ENCODE data around the gene ROBO2.

ROBO2 gene

GRCh38 chr3:77039606-77040171 lies at the start of gene ROBO2:
TSS of gene ROBO2 (plus strand) at chr3:77040099. CDS start at chr3:77040786, 687 bp downstream.
- DNase-seq: no peak

DNA sequence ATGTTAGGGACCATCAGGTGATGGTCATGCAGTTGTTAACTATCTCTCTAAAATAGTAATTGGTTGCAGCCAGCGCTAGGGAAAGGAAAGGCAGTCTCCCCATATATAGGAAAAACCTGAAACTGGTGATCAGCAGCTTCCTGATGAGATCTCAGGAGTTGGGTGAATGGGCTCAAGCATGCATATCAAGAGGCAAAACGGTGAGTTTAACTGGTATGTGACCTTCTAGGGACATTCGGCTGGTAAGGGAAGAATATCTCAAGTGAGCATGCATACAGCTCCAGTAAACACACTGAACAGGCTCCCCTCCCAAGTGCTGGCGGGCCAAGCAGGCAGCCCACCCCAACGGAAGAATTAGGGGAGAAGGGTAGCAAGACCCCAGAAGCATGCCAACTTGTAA lies 49.3 kb upstream of the ROBO2 start:
- no peak for DNase-seq

- DNase-seq: no peak
These were observed 48.7 kb upstream of the ROBO2 start for GRCh38 chr3:76991165-76991564.

DNA sequence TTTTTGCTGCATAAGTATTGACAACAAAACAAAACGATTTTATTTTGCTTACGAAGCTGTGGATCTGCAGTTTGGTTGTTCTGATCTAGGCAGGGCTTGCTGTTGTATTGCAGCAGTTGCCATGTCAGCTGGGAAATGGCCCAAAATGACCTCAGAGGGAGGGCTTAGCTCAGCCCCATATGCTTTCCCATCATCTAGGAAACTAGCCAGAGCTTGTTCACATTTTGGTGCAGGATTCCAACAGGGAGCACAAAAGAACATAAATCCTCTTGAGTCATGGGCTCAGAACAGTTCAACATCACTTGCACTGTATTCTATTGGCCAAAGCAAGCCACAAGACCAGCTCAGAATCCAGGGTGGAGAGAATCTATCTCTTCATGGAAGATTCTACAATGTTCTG lies 42.2 kb upstream of the ROBO2 start:
- no peak for DNase-seq

- DNase-seq: no peak
These were observed 41.3 kb upstream of the ROBO2 start for GRCh38 chr3:76998555-76998954.

GRCh38 chr3:77001062-77001701 lies 38.7 kb upstream of the ROBO2 start:
- no peak for DNase-seq

- DNase-seq: no peak
These were observed 25.7 kb upstream of the ROBO2 start for GRCh38 chr3:77014226-77014625.

GRCh38 chr3:77025471-77025870 lies 14.4 kb upstream of the ROBO2 start:
- no peak for DNase-seq

DNA sequence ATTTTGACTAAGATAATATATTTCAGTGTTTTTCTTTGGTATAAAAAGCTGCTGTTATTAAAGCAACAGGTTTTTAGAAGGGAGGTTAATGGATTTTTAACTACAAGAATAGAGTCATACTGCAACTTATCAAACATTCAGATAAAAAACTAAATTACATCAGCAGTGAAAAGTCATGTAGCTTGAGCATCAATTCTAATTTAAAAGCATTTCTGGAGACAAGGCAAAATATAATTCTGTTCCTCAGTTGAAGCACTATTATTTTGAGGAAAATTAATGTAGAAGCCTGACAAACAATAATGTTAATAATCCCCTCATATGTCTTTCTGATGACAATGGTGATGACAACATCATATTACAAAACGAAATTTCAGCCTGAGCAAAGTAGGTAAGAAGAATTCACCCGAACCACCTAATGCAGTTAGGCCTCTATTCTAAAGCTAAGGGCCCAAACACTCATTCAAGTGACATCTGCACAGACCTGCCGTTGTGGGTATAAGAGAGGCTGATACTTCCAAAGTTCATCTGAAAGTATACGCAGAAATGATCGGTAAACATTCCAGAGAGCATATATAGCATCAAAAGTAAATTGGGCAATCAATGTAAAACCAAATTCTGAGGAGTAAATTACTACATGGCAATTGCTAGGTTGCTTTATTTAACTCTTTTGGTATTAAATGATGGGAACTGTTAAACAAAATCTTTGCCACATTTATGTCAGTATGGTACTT lies 12.8 kb upstream of the ROBO2 start:
- no peak for DNase-seq

DNA sequence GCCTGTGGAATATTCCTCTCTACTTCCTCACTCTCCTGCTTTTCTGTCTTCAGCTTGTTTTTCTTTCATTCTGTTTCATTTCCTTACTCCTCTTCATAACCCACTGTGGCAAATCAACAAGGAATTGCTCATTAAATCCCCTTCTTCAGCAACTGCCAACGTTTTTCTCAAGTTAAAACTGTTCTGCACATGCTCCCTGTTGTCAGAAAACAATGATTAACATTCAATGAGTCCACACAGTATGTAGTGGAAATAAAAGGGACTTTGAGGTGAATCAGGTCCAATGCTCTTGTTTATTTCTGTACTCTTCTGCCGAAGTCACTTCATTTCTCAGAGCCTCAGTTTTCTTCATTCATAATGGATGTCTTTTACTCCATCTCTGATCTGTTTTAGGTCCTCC lies 11.9 kb upstream of the ROBO2 start:
- DNase-seq: no peak

DNA sequence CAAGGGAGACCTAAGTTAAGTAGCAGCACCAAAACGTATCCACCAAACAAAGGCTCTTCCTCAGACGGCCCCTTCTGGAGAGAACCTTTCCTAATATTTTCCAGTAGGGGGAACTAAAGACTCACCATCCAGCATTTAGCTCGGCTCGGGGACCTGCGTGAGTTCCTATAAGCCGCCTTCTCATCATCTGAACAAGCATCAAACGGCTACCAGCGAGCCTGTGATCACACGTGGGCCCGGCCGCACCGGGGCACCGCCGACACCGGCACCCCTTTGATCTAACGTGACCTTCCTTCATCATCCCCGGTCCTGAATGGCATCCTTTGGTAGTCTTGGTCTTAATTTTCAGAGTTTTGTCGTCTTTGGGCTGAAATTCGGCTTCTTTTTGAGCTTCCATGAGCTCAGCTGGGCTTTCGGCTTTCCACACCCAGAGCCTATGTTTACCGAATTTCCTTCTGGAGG lies 1.4 kb upstream of the ROBO2 start:
- DNase-seq: peak; percentile 75

DNA sequence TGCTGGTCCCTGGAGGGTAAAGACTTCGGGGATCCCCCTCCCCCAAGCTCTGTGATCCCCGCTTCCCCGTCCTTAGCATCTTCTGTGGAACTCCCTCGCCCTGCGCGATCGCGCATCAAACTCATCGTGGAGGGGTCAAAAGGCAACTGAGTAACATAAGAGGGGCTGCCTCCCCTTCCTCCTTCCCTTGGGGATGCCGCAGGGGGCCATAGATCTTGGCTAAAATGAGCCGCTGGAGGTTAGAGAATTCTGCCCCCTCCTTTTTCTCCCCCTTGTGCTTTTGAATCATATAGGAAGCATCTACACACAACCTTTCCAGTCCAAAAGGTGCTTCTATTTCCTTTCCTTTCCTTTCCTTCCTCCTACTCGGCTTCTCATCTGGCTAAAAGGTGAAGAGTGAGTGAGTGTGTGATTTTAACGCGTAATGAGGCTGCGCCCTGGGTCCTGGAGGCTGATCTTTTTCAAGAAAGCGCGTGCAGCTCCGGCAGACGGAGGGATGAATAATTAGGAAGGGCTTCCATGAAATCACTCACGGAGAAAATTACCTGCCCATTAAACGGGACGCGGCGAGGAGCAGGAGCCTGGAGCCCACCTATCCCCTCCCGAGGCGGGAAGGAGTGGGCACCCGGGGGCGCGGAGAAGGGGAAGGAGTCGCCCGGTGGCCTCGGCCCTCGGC lies 831 bp upstream of the ROBO2 start:
- no peak for DNase-seq

DNA sequence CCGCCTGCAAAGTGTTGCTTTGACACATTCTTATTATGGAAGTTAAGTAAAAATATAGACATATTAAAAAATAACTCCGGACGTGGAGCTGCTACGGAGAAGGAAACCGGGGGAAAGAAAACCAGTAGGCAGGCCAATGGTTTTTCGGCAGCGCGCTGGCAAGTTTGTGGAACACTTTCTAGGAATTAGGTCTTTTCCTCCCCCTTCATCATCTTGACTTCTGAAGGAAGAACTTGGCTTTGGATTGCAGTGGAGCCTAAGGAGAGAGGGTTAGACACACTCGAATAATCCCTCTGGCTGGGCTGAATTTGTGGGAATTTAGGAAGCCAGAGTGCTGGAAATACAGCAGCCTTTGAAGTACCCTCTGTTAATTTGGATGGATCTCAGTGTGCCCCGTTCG lies 317 bp downstream of the ROBO2 start:
- no peak for DNase-seq

DNA sequence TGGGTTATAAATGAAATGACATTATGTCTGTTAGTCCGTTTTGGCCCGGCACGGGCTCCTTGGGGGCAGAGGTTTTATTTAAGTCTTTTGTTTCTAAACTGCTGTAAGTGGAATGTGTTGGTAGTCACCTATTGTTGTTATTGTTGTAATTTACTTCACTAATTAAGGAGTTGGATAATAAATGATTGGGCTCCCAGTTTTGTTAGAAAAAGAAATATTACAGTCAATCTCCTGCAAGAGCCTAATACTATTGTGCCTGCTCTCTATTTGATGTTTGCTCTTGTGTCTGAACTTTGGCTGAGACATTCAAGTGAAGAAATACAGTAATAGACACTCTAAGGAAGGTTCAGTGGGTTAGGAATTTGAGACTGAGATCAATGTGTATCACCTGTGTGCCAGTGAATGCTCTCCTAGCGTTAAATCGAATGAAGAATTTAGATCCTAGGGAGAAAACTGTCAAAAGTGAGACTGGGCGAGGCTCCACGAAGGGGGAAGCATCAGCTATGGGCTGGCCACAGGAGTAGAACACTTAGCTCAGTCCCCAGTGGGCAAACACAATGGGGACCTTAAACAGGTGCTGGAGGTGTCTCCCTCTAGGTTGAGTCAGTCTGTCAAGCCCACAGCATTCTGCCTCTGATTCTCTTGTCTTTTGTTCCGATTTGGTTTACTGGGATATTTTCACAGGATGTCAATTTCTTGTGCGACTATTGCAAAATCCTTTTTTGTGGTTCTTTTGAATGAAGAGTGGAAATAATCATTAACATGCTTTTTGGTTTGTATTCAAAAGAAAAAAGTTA lies 1.2 kb downstream of the ROBO2 start:
- DNase-seq: no peak

GRCh38 chr3:77041811-77042210 lies 1.9 kb downstream of the ROBO2 start:
- DNase-seq: no peak

- DNase-seq: no peak
These were observed 2.4 kb downstream of the ROBO2 start for GRCh38 chr3:77042343-77042742.

DNA sequence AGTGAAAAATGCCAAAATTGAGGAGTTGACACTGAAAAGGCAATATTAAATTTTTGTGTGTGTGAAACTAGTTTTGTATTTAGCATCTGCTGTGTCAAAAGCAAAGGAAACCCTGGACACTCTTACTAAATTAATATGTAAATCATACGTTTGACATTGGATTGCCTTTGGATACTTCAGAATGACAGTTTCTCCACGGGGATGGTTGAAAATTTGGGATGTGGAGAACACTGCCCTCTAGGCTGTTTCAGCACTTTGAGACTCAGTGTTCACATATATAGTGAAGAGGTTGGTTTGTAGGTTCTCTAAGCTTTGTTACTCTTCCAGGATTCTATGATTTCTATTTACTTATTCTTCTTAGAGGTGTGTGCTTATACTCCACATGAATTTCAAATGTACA lies 3.0 kb downstream of the ROBO2 start:
- no peak for DNase-seq

GRCh38 chr3:77045686-77046085 lies 5.8 kb downstream of the ROBO2 start:
- no peak for DNase-seq

DNA sequence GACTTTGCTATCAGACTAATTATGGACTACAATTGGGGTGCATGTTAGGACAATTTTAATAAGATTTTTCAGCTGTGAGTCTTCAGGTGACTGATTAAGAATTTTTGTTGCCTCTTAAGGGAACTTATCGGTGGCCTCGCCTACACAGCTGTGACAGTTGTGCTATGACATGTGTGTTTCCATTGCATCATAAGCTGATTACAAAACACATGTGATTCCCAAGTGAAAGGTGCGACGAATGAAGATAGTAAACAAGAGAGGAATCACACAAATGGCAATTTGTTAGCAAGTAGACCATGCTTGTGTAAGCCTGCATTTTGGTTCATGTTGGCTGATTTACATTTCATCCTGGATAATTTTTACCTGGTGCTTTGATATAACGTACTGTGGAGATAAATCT lies 8.3 kb downstream of the ROBO2 start:
- DNase-seq: no peak

DNA sequence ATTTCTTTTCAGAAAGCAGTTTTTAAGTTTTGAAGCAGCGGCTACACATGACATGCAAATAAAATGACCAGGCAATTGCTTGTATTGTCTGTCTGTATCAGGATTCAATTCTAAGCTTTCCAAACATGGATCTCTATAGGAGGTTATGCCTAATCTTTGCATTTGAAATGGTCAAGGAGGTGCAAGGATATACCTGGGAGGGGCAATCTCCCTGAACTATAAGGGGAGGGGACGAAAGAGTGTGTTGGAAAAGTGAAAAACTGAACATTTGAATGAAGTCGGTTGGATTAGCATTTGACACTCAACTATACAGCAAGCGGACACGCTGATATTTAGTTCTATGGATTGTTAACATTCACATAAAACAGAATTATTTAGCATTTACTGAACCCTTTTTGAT lies 11.7 kb downstream of the ROBO2 start:
- no peak for DNase-seq

DNA sequence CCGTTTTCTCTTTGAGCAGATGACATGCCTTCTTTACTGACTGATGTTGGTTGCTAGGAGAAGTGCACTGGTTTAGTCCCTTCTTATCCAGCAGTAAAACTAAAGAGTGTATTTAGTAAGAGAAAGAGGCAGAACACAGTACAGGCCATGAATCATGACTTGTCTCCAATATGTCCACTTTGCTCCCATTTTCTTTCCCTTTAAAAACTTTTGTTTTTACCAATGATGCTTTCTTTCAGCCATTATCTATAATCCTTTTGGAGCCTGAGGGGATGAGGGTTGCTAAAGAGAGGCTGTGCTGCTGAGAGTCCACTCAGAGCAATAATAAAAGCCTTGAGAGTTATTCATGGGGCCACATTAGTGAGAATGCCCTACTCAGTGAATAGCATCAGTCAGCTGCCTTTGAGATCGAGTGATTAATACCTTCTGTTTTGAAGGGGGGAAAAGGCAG lies 12.2 kb downstream of the ROBO2 start:
- DNase-seq: no peak

DNA sequence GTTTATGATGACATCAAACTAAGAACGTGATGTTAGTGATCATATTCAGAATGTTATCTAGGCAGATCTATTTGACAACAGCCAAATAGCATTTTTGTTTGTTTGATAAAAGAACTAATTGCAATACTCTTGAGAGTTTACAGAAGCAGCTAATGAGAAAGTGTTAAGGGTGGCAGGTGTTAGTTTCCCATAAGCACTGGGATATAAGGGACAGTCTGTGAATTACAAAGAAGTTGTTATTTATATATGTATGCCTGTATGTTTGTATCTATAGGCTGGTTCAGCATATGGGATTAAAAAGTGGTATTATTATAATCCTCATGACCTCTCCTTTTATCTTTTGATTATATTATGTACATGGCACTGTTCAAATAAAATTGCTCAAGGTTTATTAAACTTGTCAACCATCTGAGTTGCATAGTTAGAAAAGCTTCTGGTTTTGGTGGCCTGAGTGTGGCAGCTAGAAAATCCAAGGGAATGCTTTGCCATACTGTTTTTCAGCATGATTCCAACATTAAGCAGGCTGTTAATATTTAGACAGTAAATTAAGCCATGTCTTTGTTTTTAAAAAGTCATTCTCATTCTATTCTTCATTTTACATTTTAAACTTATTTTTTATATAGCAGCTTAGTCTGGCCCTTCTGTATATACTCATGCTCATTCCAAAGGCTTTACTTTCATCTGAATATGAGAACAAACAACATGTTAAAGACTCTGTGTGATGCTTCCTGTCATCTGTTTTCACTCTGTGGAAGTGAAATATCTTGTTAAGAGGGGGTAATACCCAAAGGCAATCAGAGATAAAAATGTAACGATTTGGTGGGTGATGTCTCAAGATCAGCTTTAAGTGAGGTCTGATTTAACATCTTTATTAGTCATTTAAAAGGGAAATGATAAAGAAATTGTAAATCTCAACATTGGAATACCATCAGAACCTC lies 13.1 kb downstream of the ROBO2 start:
- DNase-seq: no peak

All from NCI-H2029 treated with DMSO at 0.1 percent for 48 hours (cell line).